ENCODE data around the gene MED16. TPM values are rescaled to one million over a fixed set of nuclear protein-coding genes. Genes with fewer than 3 reads are reported as not detected.

The MED16 gene
- total and polyA plus RNA-seq, 2 of the 4 experiments (the other 2 are of a cell fraction): 8.1 to 40.2 TPM

DNA sequence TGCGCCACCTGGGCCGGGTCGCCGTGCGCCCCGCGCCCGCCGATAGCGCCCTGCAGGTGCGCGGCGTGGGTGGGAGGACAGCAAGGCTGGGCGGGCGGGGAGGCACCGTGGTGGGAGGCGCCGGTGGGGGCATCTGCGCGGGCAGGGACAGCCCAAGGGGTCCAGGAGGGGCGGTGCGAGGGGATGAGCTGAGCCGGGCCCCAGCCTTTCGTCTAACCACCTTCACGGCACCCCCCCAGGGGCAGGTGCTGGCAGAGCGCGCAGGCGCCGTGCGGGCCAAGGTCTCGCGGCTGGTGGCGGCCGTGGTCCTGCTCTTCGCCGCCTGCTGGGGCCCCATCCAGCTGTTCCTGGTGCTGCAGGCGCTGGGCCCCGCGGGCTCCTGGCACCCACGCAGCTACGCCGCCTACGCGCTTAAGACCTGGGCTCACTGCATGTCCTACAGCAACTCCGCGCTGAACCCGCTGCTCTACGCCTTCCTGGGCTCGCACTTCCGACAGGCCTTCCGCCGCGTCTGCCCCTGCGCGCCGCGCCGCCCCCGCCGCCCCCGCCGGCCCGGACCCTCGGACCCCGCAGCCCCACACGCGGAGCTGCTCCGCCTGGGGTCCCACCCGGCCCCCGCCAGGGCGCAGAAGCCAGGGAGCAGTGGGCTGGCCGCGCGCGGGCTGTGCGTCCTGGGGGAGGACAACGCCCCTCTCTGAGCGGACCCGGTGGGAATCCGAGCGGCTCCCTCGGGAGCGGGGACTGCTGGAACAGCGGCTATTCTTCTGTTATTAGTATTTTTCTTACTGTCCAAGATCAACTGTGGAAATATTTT lies 27.3 kb upstream of the MED16 start:
- no peak overlapping the region for H3K18ac ChIP-seq (ENCODE audit: low read depth, low read length)
- ChIA-PET CTCF (no interaction called here), POLR2A (ENCODE audit: unreplicated experiment) (no interaction called here)
- no peaks in the 10 kb centered on the region for H4K20me1 ChIP-seq (ENCODE audit: insufficient read depth, low read length)
- H3K4me2 ChIP-seq (ENCODE audit: low read depth, low read length): peak overlapping the region; percentile 25; the same call in 1 of the 2 replicates
- H2AK5ac ChIP-seq (ENCODE audit: low read depth, low read length): no peak overlapping the region
- H3K9ac ChIP-seq (ENCODE audit: low read depth, low read length): no peak overlapping the region
- WGBS, 2 experiments (ENCODE audit: extremely low coverage in 2 of 2, insufficient read length in 1 of 2): 5% methylated on average over 35 of the region's 84 CpGs; no CpG with 5 or more reads in 1 of the 2 experiments
- H2BK20ac ChIP-seq (ENCODE audit: low read depth, low read length): no peak overlapping the region
- H4K91ac ChIP-seq (ENCODE audit: insufficient read depth, low read depth, low read length): no peak overlapping the region
- H2BK120ac ChIP-seq (ENCODE audit: low read depth, low read length): no peak overlapping the region
- H3K23ac ChIP-seq (ENCODE audit: low read depth, low read length): no peak overlapping the region
- no peak overlapping the region for H2BK5ac ChIP-seq (ENCODE audit: low read depth, low read length, poor library complexity, severe bottlenecking)
- peaks cover 38% of the 10 kb centered on the region for H3K27me3 ChIP-seq (ENCODE audit: control insufficient read depth, insufficient read depth, low read length)
- ATAC-seq (ENCODE audit: low read depth) (0 out of 2 replicates have a peak, but pooled peaks have one; percentile 1), DNase-seq (no peak)
- no TSS peak for BruUV-seq (replicated peaks)
- peaks cover 6% of the 10 kb centered on the region for H3K4me1 ChIP-seq (ENCODE audit: control insufficient read depth, insufficient read depth, low read length)
- no peak overlapping the region for H4K5ac ChIP-seq (ENCODE audit: low read depth, low read length)
- peaks cover 0 to 12% of the 10 kb centered on the region in 2 experiments; a peak in 1 of 4 replicates for H3K79me1 ChIP-seq (ENCODE audit: low read depth in 1 of 2, low read length in 2 of 2)
- dilution Hi-C loops (cut with HindIII; ENCODE audit: low sequenced_read_pairs, unreplicated experiment): no loop called here
- H2AFZ ChIP-seq (replicated peaks; ENCODE audit: low read length, poor library complexity): peak overlapping the region; percentile 80
- no peak overlapping the region for H3K4ac ChIP-seq (ENCODE audit: low read depth, low read length)
- H3K9me1 ChIP-seq (ENCODE audit: insufficient read depth, low read length): no peaks in the 10 kb centered on the region
- no peak overlapping the region for H3K27ac ChIP-seq (ENCODE audit: insufficient read depth, low read length)
- H2BK15ac ChIP-seq (ENCODE audit: low read depth, low read length): no peak overlapping the region
- H2AK9ac ChIP-seq (replicated peaks; ENCODE audit: low read depth, low read length, poor library complexity): peak overlapping the region; percentile 78
- no peak overlapping the region for H3K56ac ChIP-seq (ENCODE audit: extremely low read depth, insufficient read depth, low read length)
- H3K14ac ChIP-seq (replicated peaks; ENCODE audit: low read depth, low read length): no peak overlapping the region
- in situ Hi-C loops (cut with MboI; ENCODE audit: low sequenced_read_pairs): loop anchor here (5.0 kb wide), 2 partner anchors 62 to 143 kb away; partner anchors contain the start of gene WDR18
- H3K4me3 ChIP-seq (ENCODE audit: insufficient read depth, low read depth, low read length): no peak overlapping the region
- intact Hi-C loops (cut with micrococcal nuclease): loop anchor here (2.0 kb wide), 2 partner anchors 63 to 255 kb away; no protein-coding TSS in a partner anchor
- H3K9me3 ChIP-seq (ENCODE audit: control insufficient read depth, insufficient read depth, low read length): no peaks in the 10 kb centered on the region
- no peak overlapping the region for H4K8ac ChIP-seq (ENCODE audit: low read depth in 2 of 2, low read length in 2 of 2)
- no peaks in the 10 kb centered on the region for H3K36me3 ChIP-seq (ENCODE audit: control insufficient read depth, insufficient read depth, low read length)
- TF ChIP-seq RFX5 (IDR thresholded peaks at IDR 0.05; ENCODE audit: low read depth, low read length) (no peak), NFE2L2 (IDR thresholded peaks at IDR 0.05; ENCODE audit: low read depth, low read length) (no peak), FOS (IDR thresholded peaks at IDR 0.05; ENCODE audit: low read depth, low read length) (no peak), MAFK (IDR thresholded peaks at IDR 0.05; ENCODE audit: low read depth, low read length) (no peak), RCOR1 (IDR thresholded peaks at IDR 0.05; ENCODE audit: insufficient replicate concordance, low read length) (no peak), BHLHE40 (IDR thresholded peaks at IDR 0.05; ENCODE audit: low read depth, low read length) (no peak), CHD1 (IDR thresholded peaks at IDR 0.05; ENCODE audit: low read depth, low read length) (no peak), POLR2A (IDR thresholded peaks at IDR 0.05; ENCODE audit: low read depth, low read length) (no peak), SMC3 (IDR thresholded peaks at IDR 0.05; ENCODE audit: low read depth, low read length) (no peak), MXI1 (IDR thresholded peaks at IDR 0.05; ENCODE audit: borderline replicate concordance, low read depth, low read length) (no peak), MAZ (IDR thresholded peaks at IDR 0.05; ENCODE audit: borderline replicate concordance, low read depth, low read length) (no peak), RAD21 (IDR thresholded peaks at IDR 0.05; ENCODE audit: low read length) (no peak)
- TF ChIP-seq, protein P1, sequence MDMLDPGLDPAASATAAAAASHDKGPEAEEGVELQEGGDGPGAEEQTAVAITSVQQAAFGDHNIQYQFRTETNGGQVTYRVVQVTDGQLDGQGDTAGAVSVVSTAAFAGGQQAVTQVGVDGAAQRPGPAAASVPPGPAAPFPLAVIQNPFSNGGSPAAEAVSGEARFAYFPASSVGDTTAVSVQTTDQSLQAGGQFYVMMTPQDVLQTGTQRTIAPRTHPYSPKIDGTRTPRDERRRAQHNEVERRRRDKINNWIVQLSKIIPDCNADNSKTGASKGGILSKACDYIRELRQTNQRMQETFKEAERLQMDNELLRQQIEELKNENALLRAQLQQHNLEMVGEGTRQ (IDR thresholded peaks at IDR 0.05; ENCODE audit: low read depth, low read length): no peak
- TF ChIP-seq, protein P2, sequence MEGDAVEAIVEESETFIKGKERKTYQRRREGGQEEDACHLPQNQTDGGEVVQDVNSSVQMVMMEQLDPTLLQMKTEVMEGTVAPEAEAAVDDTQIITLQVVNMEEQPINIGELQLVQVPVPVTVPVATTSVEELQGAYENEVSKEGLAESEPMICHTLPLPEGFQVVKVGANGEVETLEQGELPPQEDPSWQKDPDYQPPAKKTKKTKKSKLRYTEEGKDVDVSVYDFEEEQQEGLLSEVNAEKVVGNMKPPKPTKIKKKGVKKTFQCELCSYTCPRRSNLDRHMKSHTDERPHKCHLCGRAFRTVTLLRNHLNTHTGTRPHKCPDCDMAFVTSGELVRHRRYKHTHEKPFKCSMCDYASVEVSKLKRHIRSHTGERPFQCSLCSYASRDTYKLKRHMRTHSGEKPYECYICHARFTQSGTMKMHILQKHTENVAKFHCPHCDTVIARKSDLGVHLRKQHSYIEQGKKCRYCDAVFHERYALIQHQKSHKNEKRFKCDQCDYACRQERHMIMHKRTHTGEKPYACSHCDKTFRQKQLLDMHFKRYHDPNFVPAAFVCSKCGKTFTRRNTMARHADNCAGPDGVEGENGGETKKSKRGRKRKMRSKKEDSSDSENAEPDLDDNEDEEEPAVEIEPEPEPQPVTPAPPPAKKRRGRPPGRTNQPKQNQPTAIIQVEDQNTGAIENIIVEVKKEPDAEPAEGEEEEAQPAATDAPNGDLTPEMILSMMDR (conservative IDR thresholded peaks at IDR 0.05; ENCODE audit: low read depth, low read length): no peak
- TF ChIP-seq, protein P3, sequence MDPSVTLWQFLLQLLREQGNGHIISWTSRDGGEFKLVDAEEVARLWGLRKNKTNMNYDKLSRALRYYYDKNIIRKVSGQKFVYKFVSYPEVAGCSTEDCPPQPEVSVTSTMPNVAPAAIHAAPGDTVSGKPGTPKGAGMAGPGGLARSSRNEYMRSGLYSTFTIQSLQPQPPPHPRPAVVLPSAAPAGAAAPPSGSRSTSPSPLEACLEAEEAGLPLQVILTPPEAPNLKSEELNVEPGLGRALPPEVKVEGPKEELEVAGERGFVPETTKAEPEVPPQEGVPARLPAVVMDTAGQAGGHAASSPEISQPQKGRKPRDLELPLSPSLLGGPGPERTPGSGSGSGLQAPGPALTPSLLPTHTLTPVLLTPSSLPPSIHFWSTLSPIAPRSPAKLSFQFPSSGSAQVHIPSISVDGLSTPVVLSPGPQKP (IDR thresholded peaks at IDR 0.05; ENCODE audit: borderline replicate concordance, low read depth, low read length): no peak

Measured in IMR-90 (cell line).